Stimulated activated memory B cell treated with anti-CD40 and anti-IgM and Interleukin-4, amounts not matched to agents 10 μg/mL and 1 μg/mL and 100 μg/mL, for 72 hours (primary cell): ENCODE data around the gene GKN2.
"Not testable (repeated sequence)": the region's sequence is repeated elsewhere in the genome, so short reads cannot be mapped to it uniquely, and the experiment has no call there.

Source experiments
- ATAC-seq: fragments of 150-1000 bp; cut with Tn5 transposase; 2 replicates; pipeline ENCODE4 v1.10.0; 2021
- H3K27ac Mint-ChIP-seq: one replicate; pipeline ENCODE4 v1.8.0; 2022; ENCODE audit warnings: mild to moderate bottlenecking, mixed read lengths
- H3K27me3 Mint-ChIP-seq: one replicate; pipeline ENCODE4 v1.8.0; 2022; ENCODE audit warnings: mixed read lengths
- H3K36me3 Mint-ChIP-seq: one replicate; pipeline ENCODE4 v1.8.0; 2022; ENCODE audit warnings: mixed read lengths
- H3K4me1 Mint-ChIP-seq: one replicate; pipeline ENCODE4 v1.8.0; 2022; ENCODE audit warnings: mixed read lengths
- H3K4me3 Mint-ChIP-seq: one replicate; pipeline ENCODE4 v1.8.0; 2022; ENCODE audit warnings: mild to moderate bottlenecking, moderate library complexity, mixed read lengths
- H3K9me3 Mint-ChIP-seq: one replicate; pipeline ENCODE4 v1.8.0; 2022; ENCODE audit warnings: mixed read lengths

Gene GKN2

DNA sequence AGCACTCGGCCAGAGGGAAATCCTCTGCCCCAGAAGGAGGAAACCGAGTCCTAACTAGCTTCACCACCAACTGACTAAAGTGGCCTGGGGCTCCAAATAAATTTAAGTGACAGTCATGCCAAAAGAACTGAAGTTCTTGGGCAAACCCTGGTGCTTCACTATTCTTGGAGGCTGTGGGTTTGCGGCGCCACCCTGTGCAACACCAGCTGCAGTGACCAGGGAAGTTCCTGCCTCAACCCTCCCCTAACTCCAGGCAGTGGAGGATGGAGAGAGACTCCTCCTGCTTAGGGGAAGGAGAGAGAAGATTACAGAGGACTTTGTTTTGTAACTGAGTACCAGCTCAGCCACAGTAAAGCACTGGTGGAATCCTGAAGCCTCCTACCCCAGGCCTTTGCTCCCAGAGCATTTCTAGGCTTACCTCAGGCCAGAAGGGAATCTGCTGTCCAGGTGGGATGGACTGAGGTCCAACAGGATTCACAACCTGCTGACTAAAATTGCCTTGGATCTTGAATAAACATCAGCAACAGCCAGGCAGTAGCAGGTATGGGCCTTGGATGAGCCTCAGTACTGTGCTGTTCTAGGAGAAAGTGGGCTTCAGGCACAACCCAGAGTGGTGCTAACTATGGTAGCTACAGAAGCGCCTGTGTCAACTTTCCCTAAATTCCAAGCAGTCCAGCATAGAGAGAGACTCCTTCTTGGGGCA lies 52.0 kb downstream of the GKN2 start:
- H3K27ac Mint-ChIP-seq = no peak overlapping the region
- ATAC-seq = no peak
- no peaks in the 10 kb centered on the region for H3K27me3 Mint-ChIP-seq
- no peak overlapping the region for H3K4me3 Mint-ChIP-seq
- peaks cover 2% of the 10 kb centered on the region for H3K9me3 Mint-ChIP-seq
- H3K4me1 Mint-ChIP-seq = peaks cover 20% of the 10 kb centered on the region
- no peaks in the 10 kb centered on the region for H3K36me3 Mint-ChIP-seq

DNA sequence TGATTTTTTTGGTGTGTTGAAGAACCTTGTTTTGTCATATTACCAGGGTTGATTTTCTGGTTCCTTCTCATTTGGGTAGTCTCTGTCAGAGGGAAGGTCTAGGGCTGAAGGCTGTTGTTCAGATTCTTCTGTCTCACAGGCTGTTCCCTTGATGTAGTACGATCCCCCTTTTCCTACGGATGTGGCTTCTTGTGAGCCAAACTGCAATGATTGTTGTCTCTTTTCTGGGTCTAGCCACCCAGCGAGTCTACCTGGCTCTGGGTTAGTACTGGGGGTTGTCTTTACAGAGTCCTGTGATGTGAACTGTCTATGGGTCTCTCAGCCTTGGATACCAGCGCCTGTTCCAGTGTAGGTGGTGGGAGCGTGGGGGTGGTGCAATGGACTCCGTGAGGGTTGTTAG lies 56.7 kb downstream of the GKN2 start:
- not testable (repeated sequence) for ATAC-seq, H3K27me3 Mint-ChIP-seq, H3K4me3 Mint-ChIP-seq, H3K27ac Mint-ChIP-seq, H3K36me3 Mint-ChIP-seq, H3K4me1 Mint-ChIP-seq, H3K9me3 Mint-ChIP-seq
